Mesenchymal stem cell (in vitro differentiated cells and primary cell): ENCODE results near the gene STON2.
"Not testable (repeated sequence)": the region's sequence is repeated elsewhere in the genome, so short reads cannot be mapped to it uniquely, and the experiment has no call there.

ENCODE experiments used
- DNase-seq: peaks from one replicate; pipeline ENCODE4 v3.0.0-alpha.2; 2013
- H2AFZ ChIP-seq: one replicate; pipeline ENCODE4 v1.6.1; 2013; ENCODE audit warnings: low read depth, mild to moderate bottlenecking, control low read depth, inconsistent platforms, low read length, moderate library complexity
- H2AK5ac ChIP-seq: 2 replicates; pipeline ENCODE4 v1.6.1; 2013; ENCODE audit warnings: low read length, moderate library complexity, mild to moderate bottlenecking, inconsistent platforms; ENCODE audit not compliant: severe bottlenecking
- H2BK120ac ChIP-seq: one replicate; pipeline ENCODE4 v1.6.1; 2013; ENCODE audit warnings: low read depth, mild to moderate bottlenecking, inconsistent platforms, low read length, moderate library complexity
- H2BK12ac ChIP-seq, 2 experiments: one replicate each; pipeline ENCODE4 v1.6.1; 2013; ENCODE audit warnings: inconsistent platforms in 2 of 2, low read length in 2 of 2, mild to moderate bottlenecking in 2 of 2, moderate library complexity in 2 of 2, control low read depth in 1 of 2
- H2BK15ac ChIP-seq: one replicate; pipeline ENCODE4 v1.6.1; 2013; ENCODE audit warnings: mild to moderate bottlenecking, low read depth, inconsistent platforms; ENCODE audit not compliant: poor library complexity, severe bottlenecking
- H2BK5ac ChIP-seq: 2 replicates; pipeline ENCODE4 v1.6.1; 2013; ENCODE audit warnings: low read depth, mild to moderate bottlenecking, low read length, control low read depth, inconsistent platforms; ENCODE audit not compliant: poor library complexity, severe bottlenecking
- H3K14ac ChIP-seq, 2 experiments: one replicate each; pipeline ENCODE4 v1.6.1; 2013; ENCODE audit warnings: inconsistent platforms in 2 of 2, low read length in 2 of 2, control low read depth in 1 of 2, mild to moderate bottlenecking in 1 of 2, moderate library complexity in 1 of 2
- H3K18ac ChIP-seq, 2 experiments: one replicate each; pipeline ENCODE4 v1.6.1; 2013; ENCODE audit warnings: inconsistent platforms in 2 of 2, low read length in 2 of 2, control low read depth in 1 of 2, low read depth in 1 of 2, mild to moderate bottlenecking in 1 of 2
- H3K23ac ChIP-seq, 2 experiments: one replicate each; pipeline ENCODE4 v1.6.1; 2013; ENCODE audit warnings: inconsistent platforms in 2 of 2, low read length in 2 of 2, mild to moderate bottlenecking in 2 of 2, moderate library complexity in 2 of 2, control low read depth in 1 of 2
- H3K27ac ChIP-seq: 2 replicates; pipeline ENCODE4 v1.5.1; 2013; ENCODE audit warnings: mild to moderate bottlenecking, moderate library complexity, low read length, control low read depth, inconsistent platforms; ENCODE audit not compliant: poor library complexity, severe bottlenecking
- H3K27me3 ChIP-seq, 2 experiments: 2 replicates each; pipeline versions ENCODE4 v1.6.1 to v1.7.0; 2013; ENCODE audit warnings: low read length in 2 of 2, mild to moderate bottlenecking in 2 of 2, moderate library complexity in 2 of 2, control low read depth in 1 of 2, inconsistent platforms in 1 of 2; ENCODE audit not compliant: control insufficient read depth in 1 of 2, insufficient read depth in 1 of 2
- H3K36me3 ChIP-seq, 2 experiments: 2 replicates each; pipeline versions ENCODE4 v1.6.1 to v1.7.0; 2013; ENCODE audit warnings: low read length in 2 of 2, control low read depth in 1 of 2, inconsistent platforms in 1 of 2, low read depth in 1 of 2, mild to moderate bottlenecking in 1 of 2; ENCODE audit not compliant: insufficient read depth in 2 of 2, control insufficient read depth in 1 of 2
- H3K4ac ChIP-seq, 2 experiments: one replicate each; pipeline ENCODE4 v1.6.1; 2013; ENCODE audit warnings: inconsistent platforms in 2 of 2, low read length in 2 of 2, mild to moderate bottlenecking in 2 of 2, moderate library complexity in 2 of 2, control low read depth in 1 of 2, low read depth in 1 of 2
- H3K4me1 ChIP-seq: 2 replicates; pipeline ENCODE4 v1.6.1; 2013; ENCODE audit warnings: low read depth, low read length, control low read depth; ENCODE audit not compliant: control insufficient read depth, insufficient read depth
- H3K4me2 ChIP-seq: 2 replicates; pipeline ENCODE4 v1.6.1; 2013; ENCODE audit warnings: low read length, mild to moderate bottlenecking, inconsistent platforms; ENCODE audit not compliant: poor library complexity, severe bottlenecking
- H3K4me3 ChIP-seq, 2 experiments: 2 replicates each; pipeline versions ENCODE4 v1.5.1 to v1.7.0; 2013; ENCODE audit warnings: low read length in 2 of 2, mild to moderate bottlenecking in 2 of 2, control low read depth in 1 of 2, low read depth in 1 of 2; ENCODE audit not compliant: insufficient read depth in 1 of 2
- H3K79me1 ChIP-seq: replicated peaks from 2 replicates; pipeline ENCODE4 v1.6.1; 2013; ENCODE audit warnings: mild to moderate bottlenecking, control low read depth, low read length, inconsistent platforms; ENCODE audit not compliant: poor library complexity, severe bottlenecking
- H3K9ac ChIP-seq: 2 replicates; pipeline ENCODE4 v1.7.0; 2013; ENCODE audit warnings: mild to moderate bottlenecking, low read length, moderate library complexity
- H3K9me3 ChIP-seq: 2 replicates; pipeline ENCODE4 v1.7.0; 2013; ENCODE audit warnings: mild to moderate bottlenecking, low read length; ENCODE audit not compliant: control insufficient read depth
- H4K8ac ChIP-seq: one replicate; pipeline ENCODE4 v1.6.1; 2013; ENCODE audit warnings: inconsistent platforms, mild to moderate bottlenecking, low read length, moderate library complexity
- H4K91ac ChIP-seq: one replicate; pipeline ENCODE4 v1.6.1; 2013; ENCODE audit warnings: mild to moderate bottlenecking, low read length, inconsistent platforms
- WGBS: methylation state at CpG from one replicate; pipeline ENCODE4 v1.1.7; 2013; ENCODE audit warnings: mixed read lengths; 5-methylcytosine and 5-hydroxymethylcytosine counted together

STON2 gene

GRCh38 chr14:81247271-81247766 is 152.8 kb downstream of the STON2 start:
- Histone ChIP-seq H2BK120ac (no peak overlapping the region), H3K79me1 (no peaks in the 10 kb centered on the region), H2BK15ac (no peak overlapping the region), H3K9me3 (peaks cover 2% of the 10 kb centered on the region), H2AFZ (no peak overlapping the region), H2BK12ac (no peak overlapping the region), H3K23ac (no peak overlapping the region), H3K4ac (no peak overlapping the region), H3K4me2 (no peak overlapping the region), H4K91ac (no peak overlapping the region), H3K18ac (no peak overlapping the region), H2AK5ac (no peak overlapping the region), H2BK5ac (no peak overlapping the region), H3K36me3 (no peaks in the 10 kb centered on the region), H3K27me3 (no peaks in the 10 kb centered on the region), H3K4me1 (no peaks in the 10 kb centered on the region), H3K9ac (no peak overlapping the region), H4K8ac (no peak overlapping the region), H3K27ac (no peak overlapping the region), H3K4me3 (no peak overlapping the region), H3K14ac (no peak overlapping the region)
- DNase-seq: no peak
- 74% methylated on average over 8 of the region's 8 CpGs for WGBS

- no peak overlapping the region for H3K4me3 ChIP-seq
- H3K4me1 ChIP-seq: no peaks in the 10 kb centered on the region
- H3K9ac ChIP-seq: no peak overlapping the region
- no peak overlapping the region for H3K4me2 ChIP-seq
- H2BK12ac ChIP-seq: no peak overlapping the region
- no peaks in the 10 kb centered on the region for H3K36me3 ChIP-seq
- WGBS: 86% methylated on average over 19 of the region's 19 CpGs
- no peak overlapping the region for H3K27ac ChIP-seq
- no peak overlapping the region for H2BK15ac ChIP-seq
- no peak for DNase-seq
- no peak overlapping the region for H2AFZ ChIP-seq
- peaks cover 2% of the 10 kb centered on the region for H3K9me3 ChIP-seq
- H2BK120ac ChIP-seq: no peak overlapping the region
- no peak overlapping the region for H3K4ac ChIP-seq
- H2BK5ac ChIP-seq: no peak overlapping the region
- no peak overlapping the region for H4K8ac ChIP-seq
- H4K91ac ChIP-seq: no peak overlapping the region
- H3K79me1 ChIP-seq: no peaks in the 10 kb centered on the region
- H3K18ac ChIP-seq: no peak overlapping the region
- H2AK5ac ChIP-seq: no peak overlapping the region
- H3K23ac ChIP-seq: no peak overlapping the region
- no peak overlapping the region for H3K14ac ChIP-seq
- no peaks in the 10 kb centered on the region for H3K27me3 ChIP-seq
Observed at GRCh38 chr14:81246461-81247270, 153.5 kb downstream of the STON2 start.

- Histone ChIP-seq H3K14ac (no peak overlapping the region), H3K18ac (no peak overlapping the region), H3K36me3 (no peaks in the 10 kb centered on the region), H2BK5ac (no peak overlapping the region), H2AFZ (no peak overlapping the region), H3K23ac (no peak overlapping the region), H2BK15ac (no peak overlapping the region), H2AK5ac (no peak overlapping the region), H3K4me2 (no peak overlapping the region), H3K4me1 (no peaks in the 10 kb centered on the region), H2BK12ac (no peak overlapping the region), H3K4me3 (no peak overlapping the region), H3K79me1 (no peaks in the 10 kb centered on the region), H3K27ac (no peak overlapping the region), H2BK120ac (no peak overlapping the region), H3K9ac (no peak overlapping the region), H3K27me3 (no peaks in the 10 kb centered on the region), H3K4ac (no peak overlapping the region), H4K8ac (no peak overlapping the region), H3K9me3 (peaks cover 8% of the 10 kb centered on the region), H4K91ac (no peak overlapping the region)
- DNase-seq: no peak
- WGBS: no CpG with 5 or more reads among the region's 1 CpG
Observed at GRCh38 chr14:81245771-81246170, 154.4 kb downstream of the STON2 start.

- not testable (repeated sequence) for H3K27me3 ChIP-seq, H3K9ac ChIP-seq, H3K23ac ChIP-seq, H4K8ac ChIP-seq, H2AK5ac ChIP-seq, H3K14ac ChIP-seq, H2BK120ac ChIP-seq, DNase-seq, H3K27ac ChIP-seq, H3K4me3 ChIP-seq, H3K36me3 ChIP-seq, H3K4me2 ChIP-seq, H2BK12ac ChIP-seq, H3K79me1 ChIP-seq, H2BK5ac ChIP-seq, H4K91ac ChIP-seq, H3K4me1 ChIP-seq, H2AFZ ChIP-seq, H3K18ac ChIP-seq, H3K4ac ChIP-seq, H2BK15ac ChIP-seq
- peaks cover 14% of the 10 kb centered on the region for H3K9me3 ChIP-seq
- WGBS: 95% methylated on average over 24 of the region's 28 CpGs
Observed at GRCh38 chr14:81244431-81244830, 155.7 kb downstream of the STON2 start.
